ENCODE results near the gene FAM43B. TPM values are rescaled to one million over a fixed set of nuclear protein-coding genes. Genes with fewer than 3 reads are reported as not detected.

Gene FAM43B
- total and polyA plus RNA-seq, 2 experiments from 2014 or later: 0.66 to 3.0 TPM

DNA sequence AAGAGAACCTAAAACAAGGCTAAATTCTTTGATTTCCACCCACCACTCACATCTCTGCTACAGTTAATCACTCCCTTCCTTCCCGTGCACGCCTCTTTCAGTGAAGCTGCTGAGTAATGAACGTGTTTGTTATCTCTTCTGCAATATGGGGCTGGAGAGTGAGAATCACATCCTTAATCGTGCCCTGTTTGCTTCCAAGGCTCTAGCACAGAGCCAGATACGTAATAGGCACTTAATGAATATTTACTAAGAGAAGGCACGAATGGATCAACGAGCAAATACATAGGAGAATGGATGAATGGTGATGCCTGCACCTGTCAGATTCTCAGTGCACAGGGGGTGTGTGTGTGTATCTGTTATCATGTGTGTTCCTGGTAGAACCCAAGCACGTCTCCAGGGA, 22.1 kb upstream of the FAM43B start:
- Histone ChIP-seq H4K20me1 (replicated peaks; ENCODE audit: insufficient read depth) (no peaks in the 10 kb centered on the region), H3K36me3 (ENCODE audit: insufficient read depth) (no peaks in the 10 kb centered on the region), H3K27me3 (ENCODE audit: insufficient read depth) (no peaks in the 10 kb centered on the region), H3F3A (replicated peaks; ENCODE audit: low read depth) (no peaks in the 10 kb centered on the region), H2AFZ (no peak overlapping the region), H3K4me1 (ENCODE audit: insufficient read depth) (no peaks in the 10 kb centered on the region), H3K9me2 (ENCODE audit: insufficient read depth) (no peaks in the 10 kb centered on the region), H3K27ac (ENCODE audit: low read depth) (no peak overlapping the region), H3K4me3 (no peak overlapping the region), H3K79me2 (replicated peaks; ENCODE audit: insufficient read depth) (no peaks in the 10 kb centered on the region), H3K4me2 (no peak overlapping the region)
- 0 out of 3 replicates have a peak, but pooled peaks cover 2% of the 10 kb centered on the region for H3K4me1 Mint-ChIP-seq
- H3K27ac Mint-ChIP-seq: no peak overlapping the region
- H3K27me3 Mint-ChIP-seq (ENCODE audit: insufficient read depth, low read depth, poor library complexity): peaks cover 4% of the 10 kb centered on the region
- no peaks in the 10 kb centered on the region for H3K9me3 Mint-ChIP-seq
- no peak for TF ChIP-seq CTCF (conservative IDR thresholded peaks at IDR 0.05; ENCODE audit: low read depth in 2 of 2)
- no peak for TF ChIP-seq ZNF331 (CRISPR knock-in tag; IDR thresholded peaks at IDR 0.05; ENCODE audit: low read depth)
- no peak for TF ChIP-seq ZNF462 (CRISPR knock-in tag; IDR thresholded peaks at IDR 0.05)
- TF ChIP-seq POLR2AphosphoS5 (IDR thresholded peaks at IDR 0.05; ENCODE audit: low read depth): no peak
- no peak for TF ChIP-seq EZH2phosphoT487 (IDR thresholded peaks at IDR 0.05; ENCODE audit: unreplicated experiment)
- no peak for TF ChIP-seq JUNB (IDR thresholded peaks at IDR 0.05; ENCODE audit: unreplicated experiment)
- no peak for TF ChIP-seq ZNF114 (CRISPR knock-in tag; IDR thresholded peaks at IDR 0.05)
- TF ChIP-seq EZH2 (IDR thresholded peaks at IDR 0.05; ENCODE audit: low read depth, unreplicated experiment): no peak
- no peak for TF ChIP-seq NANOG (IDR thresholded peaks at IDR 0.05; ENCODE audit: borderline replicate concordance)
- TF ChIP-seq, protein P1, sequence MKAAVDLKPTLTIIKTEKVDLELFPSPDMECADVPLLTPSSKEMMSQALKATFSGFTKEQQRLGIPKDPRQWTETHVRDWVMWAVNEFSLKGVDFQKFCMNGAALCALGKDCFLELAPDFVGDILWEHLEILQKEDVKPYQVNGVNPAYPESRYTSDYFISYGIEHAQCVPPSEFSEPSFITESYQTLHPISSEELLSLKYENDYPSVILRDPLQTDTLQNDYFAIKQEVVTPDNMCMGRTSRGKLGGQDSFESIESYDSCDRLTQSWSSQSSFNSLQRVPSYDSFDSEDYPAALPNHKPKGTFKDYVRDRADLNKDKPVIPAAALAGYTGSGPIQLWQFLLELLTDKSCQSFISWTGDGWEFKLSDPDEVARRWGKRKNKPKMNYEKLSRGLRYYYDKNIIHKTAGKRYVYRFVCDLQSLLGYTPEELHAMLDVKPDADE (IDR thresholded peaks at IDR 0.05): no peak
- no peak for TF ChIP-seq REST (IDR thresholded peaks at IDR 0.05; ENCODE audit: unreplicated experiment)
- TF ChIP-seq CREB1 (CRISPR knock-in tag; IDR thresholded peaks at IDR 0.05; ENCODE audit: low read depth): no peak
- no peak for TF ChIP-seq STAT1 (IDR thresholded peaks at IDR 0.05; ENCODE audit: unreplicated experiment)
- no peak for DNase-seq (ENCODE audit: low spot score)
- no peak overlapping the region for H3K4me3 Mint-ChIP-seq
- H3K36me3 Mint-ChIP-seq (ENCODE audit: low read depth): no peaks in the 10 kb centered on the region
- ATAC-seq: no peak
